ENCODE data around the gene EXOC4. TPM values are rescaled to one million over a fixed set of nuclear protein-coding genes. Genes with fewer than 3 reads are reported as not detected.

The EXOC4 gene
- total RNA-seq, 2 donors from 2014 or later = 48.9 to 102 TPM

GRCh38 chr7:133547981-133548380 lies 295.1 kb downstream of the EXOC4 start:
- no peaks in the 10 kb centered on the region for H3K36me3 ChIP-seq
- WGBS = 89% methylated on average over 4 of the region's 4 CpGs
- H3K4me1 ChIP-seq (replicated peaks) = no peaks in the 10 kb centered on the region
- H3K27ac ChIP-seq = no peak overlapping the region
- no peaks in the 10 kb centered on the region for H3K9me3 ChIP-seq
- DNase-seq (ENCODE audit: low spot score) = no peak
- intact Hi-C loops (cut with DNase I) = no loop called here
- H3K4me3 ChIP-seq = no peak overlapping the region
- no peak for TF ChIP-seq POLR2AphosphoS5 (IDR thresholded peaks at IDR 0.05)
- TF ChIP-seq POLR2A (IDR thresholded peaks at IDR 0.05) = no peak
- TF ChIP-seq, protein P1, sequence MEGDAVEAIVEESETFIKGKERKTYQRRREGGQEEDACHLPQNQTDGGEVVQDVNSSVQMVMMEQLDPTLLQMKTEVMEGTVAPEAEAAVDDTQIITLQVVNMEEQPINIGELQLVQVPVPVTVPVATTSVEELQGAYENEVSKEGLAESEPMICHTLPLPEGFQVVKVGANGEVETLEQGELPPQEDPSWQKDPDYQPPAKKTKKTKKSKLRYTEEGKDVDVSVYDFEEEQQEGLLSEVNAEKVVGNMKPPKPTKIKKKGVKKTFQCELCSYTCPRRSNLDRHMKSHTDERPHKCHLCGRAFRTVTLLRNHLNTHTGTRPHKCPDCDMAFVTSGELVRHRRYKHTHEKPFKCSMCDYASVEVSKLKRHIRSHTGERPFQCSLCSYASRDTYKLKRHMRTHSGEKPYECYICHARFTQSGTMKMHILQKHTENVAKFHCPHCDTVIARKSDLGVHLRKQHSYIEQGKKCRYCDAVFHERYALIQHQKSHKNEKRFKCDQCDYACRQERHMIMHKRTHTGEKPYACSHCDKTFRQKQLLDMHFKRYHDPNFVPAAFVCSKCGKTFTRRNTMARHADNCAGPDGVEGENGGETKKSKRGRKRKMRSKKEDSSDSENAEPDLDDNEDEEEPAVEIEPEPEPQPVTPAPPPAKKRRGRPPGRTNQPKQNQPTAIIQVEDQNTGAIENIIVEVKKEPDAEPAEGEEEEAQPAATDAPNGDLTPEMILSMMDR (IDR thresholded peaks at IDR 0.05) = no peak
- no peaks in the 10 kb centered on the region for H3K27me3 ChIP-seq (replicated peaks; ENCODE audit: insufficient read depth)

GRCh38 chr7:133549633-133550032 lies 296.8 kb downstream of the EXOC4 start:
- TF ChIP-seq POLR2AphosphoS5 (IDR thresholded peaks at IDR 0.05) (no peak), POLR2A (IDR thresholded peaks at IDR 0.05) (no peak)
- TF ChIP-seq, protein P1 (IDR thresholded peaks at IDR 0.05) = no peak
- H3K9me3 ChIP-seq = no peaks in the 10 kb centered on the region
- H3K27ac ChIP-seq = no peak overlapping the region
- H3K4me1 ChIP-seq (replicated peaks) = no peaks in the 10 kb centered on the region
- 41% methylated on average over 1 of the region's 1 CpG for WGBS
- no peaks in the 10 kb centered on the region for H3K27me3 ChIP-seq (replicated peaks; ENCODE audit: insufficient read depth)
- H3K36me3 ChIP-seq = no peaks in the 10 kb centered on the region
- H3K4me3 ChIP-seq = no peak overlapping the region
- intact Hi-C loops (cut with DNase I) = no loop called here
- DNase-seq (ENCODE audit: low spot score) = no peak

GRCh38 chr7:133550145-133550544 lies 297.3 kb downstream of the EXOC4 start:
- no peaks in the 10 kb centered on the region for H3K36me3 ChIP-seq
- no peak overlapping the region for H3K27ac ChIP-seq
- 64% methylated on average over 3 of the region's 3 CpGs for WGBS
- no peak overlapping the region for H3K4me3 ChIP-seq
- intact Hi-C loops (cut with DNase I) = no loop called here
- H3K27me3 ChIP-seq (replicated peaks; ENCODE audit: insufficient read depth) = no peaks in the 10 kb centered on the region
- no peaks in the 10 kb centered on the region for H3K9me3 ChIP-seq
- DNase-seq (ENCODE audit: low spot score) = no peak
- no peak for TF ChIP-seq POLR2AphosphoS5 (IDR thresholded peaks at IDR 0.05)
- TF ChIP-seq, protein P1 (IDR thresholded peaks at IDR 0.05) = no peak
- TF ChIP-seq POLR2A (IDR thresholded peaks at IDR 0.05) = no peak
- H3K4me1 ChIP-seq (replicated peaks) = no peaks in the 10 kb centered on the region

DNA sequence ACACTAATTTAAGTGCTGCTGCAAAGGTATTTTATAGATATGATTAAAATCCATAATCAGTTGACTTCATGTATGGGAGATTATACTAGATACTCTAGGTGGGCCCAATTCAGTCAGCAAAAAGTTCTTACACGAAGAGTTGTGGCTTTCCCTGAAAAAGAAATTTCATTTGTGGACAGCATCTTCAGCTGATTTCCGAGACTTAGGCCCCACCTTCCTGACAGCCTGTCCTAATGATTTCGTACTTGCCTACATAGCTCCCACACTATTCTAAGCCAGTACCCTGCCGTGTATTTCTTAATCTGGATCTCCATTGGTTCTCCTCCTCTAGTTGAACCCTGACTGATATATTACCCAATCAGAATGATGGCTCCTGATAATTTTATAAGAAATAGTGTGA lies 297.9 kb downstream of the EXOC4 start:
- WGBS = 90% methylated on average over 4 of the region's 4 CpGs
- H3K4me1 ChIP-seq (replicated peaks) = no peaks in the 10 kb centered on the region
- H3K9me3 ChIP-seq = no peaks in the 10 kb centered on the region
- no peak overlapping the region for H3K27ac ChIP-seq
- no peaks in the 10 kb centered on the region for H3K27me3 ChIP-seq (replicated peaks; ENCODE audit: insufficient read depth)
- no peaks in the 10 kb centered on the region for H3K36me3 ChIP-seq
- intact Hi-C loops (cut with DNase I) = no loop called here
- no peak for TF ChIP-seq POLR2AphosphoS5 (IDR thresholded peaks at IDR 0.05)
- TF ChIP-seq, protein P1 (IDR thresholded peaks at IDR 0.05) = no peak
- TF ChIP-seq POLR2A (IDR thresholded peaks at IDR 0.05) = no peak
- no peak overlapping the region for H3K4me3 ChIP-seq
- no peak for DNase-seq (ENCODE audit: low spot score)

DNA sequence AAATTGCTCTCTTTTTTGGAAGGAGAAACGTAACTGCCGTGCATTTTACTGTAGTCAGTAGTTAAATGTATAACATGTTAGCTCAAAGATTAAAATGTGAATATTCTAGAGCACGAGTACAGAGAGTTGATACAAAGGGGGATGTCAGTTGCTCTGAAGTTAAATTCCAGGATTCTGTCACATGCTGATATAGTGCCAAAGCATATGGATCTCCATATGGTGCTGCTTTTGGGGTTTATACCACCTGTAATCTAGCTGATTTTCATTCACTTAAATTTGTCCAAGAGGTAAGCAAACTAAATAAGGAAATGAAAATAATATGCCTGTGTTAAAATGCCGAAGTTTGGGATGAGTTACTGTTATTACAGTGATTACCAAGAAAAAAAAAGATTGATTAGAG lies 298.6 kb downstream of the EXOC4 start:
- Histone ChIP-seq H3K9me3 (no peaks in the 10 kb centered on the region), H3K4me3 (no peak overlapping the region), H3K36me3 (no peaks in the 10 kb centered on the region), H3K27ac (no peak overlapping the region), H3K4me1 (replicated peaks) (no peaks in the 10 kb centered on the region), H3K27me3 (replicated peaks; ENCODE audit: insufficient read depth) (no peaks in the 10 kb centered on the region)
- DNase-seq (ENCODE audit: low spot score) = no peak
- no peak for TF ChIP-seq POLR2AphosphoS5 (IDR thresholded peaks at IDR 0.05)
- TF ChIP-seq, protein P1 (IDR thresholded peaks at IDR 0.05) = no peak
- TF ChIP-seq POLR2A (IDR thresholded peaks at IDR 0.05) = no peak
- 88% methylated on average over 4 of the region's 4 CpGs for WGBS
- intact Hi-C loops (cut with DNase I) = no loop called here
